AG04450 (cell line): ENCODE data around the gene TNS3. TPM values are rescaled to one million over a fixed set of nuclear protein-coding genes. Genes with fewer than 3 reads are reported as not detected.
A peak's percentile ranks its signal among the peaks of the same experiment; 100 is the strongest.

Source experiments
- CTCF ChIA-PET: fragments of 300-600, 350-600 bp; formaldehyde crosslinking; extraction: SDS; loops from one replicate; lab custom pipeline; 2022; ENCODE audit warnings: antibody characterized with exemption, inconsistent platforms; lab: Charles Lee
- POLR2A ChIA-PET: fragments of 350-600 bp; formaldehyde crosslinking; extraction: SDS; loops from one replicate; lab custom pipeline; 2021; ENCODE audit warnings: antibody characterized with exemption, inconsistent platforms; lab: Yijun Ruan, JAX
- DNase-seq: peaks from one replicate; pipeline ENCODE4 v3.0.0-alpha.2; 2011; ENCODE audit warnings: low read depth, low spot score
- H3K27ac ChIP-seq: one replicate; pipeline ENCODE4 v1.5.1; 2012; ENCODE audit warnings: low read depth, low read length, control low read depth
- H3K27me3 ChIP-seq: one replicate; pipeline ENCODE4 v1.6.0; 2012; ENCODE audit warnings: low read length; ENCODE audit not compliant: control insufficient read depth, insufficient read depth
- H3K4me3 ChIP-seq: 2 replicates; pipeline ENCODE4 v1.5.1; 2011; ENCODE audit warnings: mild to moderate bottlenecking, low read depth, low read length, control low read depth
- H3K9me3 ChIP-seq: 2 replicates; pipeline ENCODE4 v1.5.1; 2012; ENCODE audit warnings: low read length; ENCODE audit not compliant: control insufficient read depth, insufficient read depth
- polyA plus RNA-seq: library from polyadenylated mRNA; depleted of rRNA; stranded (reverse); fragments of >200 nt; gene quantifications from 2 replicates; pipeline ENCODE4 v1.2.3, GENCODE V29; 2011
- TF ChIP-seq, protein P1 (sequence below): IDR thresholded peaks from 2 replicates; pipeline ENCODE4 v1.5.1; 2011; ENCODE audit warnings: low read depth, low read length, control low read depth, inconsistent platforms

TNS3 gene
- polyA plus RNA-seq, 1 experiment, result 131 TPM

- DNase-seq, result no peak
- POLR2A ChIA-PET, result interaction anchor here (0.5 to 1.1 kb wide), 2 partner anchors 26 to 244 kb away, joined by 3 to 5 read pairs; no protein-coding TSS in a partner anchor
- H3K4me3 ChIP-seq, result no peak overlapping the region
- H3K27ac ChIP-seq, result peak overlapping the region; percentile 53
- H3K27me3 ChIP-seq, result no peaks in the 10 kb centered on the region
- TF ChIP-seq, protein P1, sequence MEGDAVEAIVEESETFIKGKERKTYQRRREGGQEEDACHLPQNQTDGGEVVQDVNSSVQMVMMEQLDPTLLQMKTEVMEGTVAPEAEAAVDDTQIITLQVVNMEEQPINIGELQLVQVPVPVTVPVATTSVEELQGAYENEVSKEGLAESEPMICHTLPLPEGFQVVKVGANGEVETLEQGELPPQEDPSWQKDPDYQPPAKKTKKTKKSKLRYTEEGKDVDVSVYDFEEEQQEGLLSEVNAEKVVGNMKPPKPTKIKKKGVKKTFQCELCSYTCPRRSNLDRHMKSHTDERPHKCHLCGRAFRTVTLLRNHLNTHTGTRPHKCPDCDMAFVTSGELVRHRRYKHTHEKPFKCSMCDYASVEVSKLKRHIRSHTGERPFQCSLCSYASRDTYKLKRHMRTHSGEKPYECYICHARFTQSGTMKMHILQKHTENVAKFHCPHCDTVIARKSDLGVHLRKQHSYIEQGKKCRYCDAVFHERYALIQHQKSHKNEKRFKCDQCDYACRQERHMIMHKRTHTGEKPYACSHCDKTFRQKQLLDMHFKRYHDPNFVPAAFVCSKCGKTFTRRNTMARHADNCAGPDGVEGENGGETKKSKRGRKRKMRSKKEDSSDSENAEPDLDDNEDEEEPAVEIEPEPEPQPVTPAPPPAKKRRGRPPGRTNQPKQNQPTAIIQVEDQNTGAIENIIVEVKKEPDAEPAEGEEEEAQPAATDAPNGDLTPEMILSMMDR, result no peak
- H3K9me3 ChIP-seq, result no peaks in the 10 kb centered on the region
- CTCF ChIA-PET, result interaction anchor here (0.7 kb wide), 1 partner anchor 118 kb away, joined by 3 read pairs; no protein-coding TSS in a partner anchor
These were observed 41.9 kb downstream of the TNS3 start for GRCh38 chr7:47540053-47540386.

- Histone ChIP-seq H3K4me3 (no peak overlapping the region), H3K27me3 (no peaks in the 10 kb centered on the region), H3K9me3 (no peaks in the 10 kb centered on the region), H3K27ac (peak overlapping the region; percentile 53)
- ChIA-PET POLR2A (interaction anchor here (0.5 to 1.1 kb wide), 2 partner anchors 26 to 245 kb away, joined by 3 to 5 read pairs; no protein-coding TSS in a partner anchor), CTCF (interaction anchor here (0.7 kb wide), 1 partner anchor 119 kb away, joined by 3 read pairs; no protein-coding TSS in a partner anchor)
- peak; percentile 41 for DNase-seq
- TF ChIP-seq, protein P1, result no peak
These were observed 42.4 kb downstream of the TNS3 start for GRCh38 chr7:47539398-47540052.

- Histone ChIP-seq H3K27ac (no peak overlapping the region), H3K27me3 (no peaks in the 10 kb centered on the region), H3K4me3 (no peak overlapping the region), H3K9me3 (no peaks in the 10 kb centered on the region)
- CTCF ChIA-PET, result no interaction called here
- TF ChIP-seq, protein P1, result no peak
- no peak for DNase-seq
- POLR2A ChIA-PET, result interaction anchor here (0.6 kb wide), 1 partner anchor 21 kb away, joined by 6 read pairs; no protein-coding TSS in a partner anchor
These were observed 43.0 kb downstream of the TNS3 start for GRCh38 chr7:47538846-47539311.

- no peak for DNase-seq
- Histone ChIP-seq H3K27me3 (no peaks in the 10 kb centered on the region), H3K4me3 (peak overlapping the region; percentile 58), H3K27ac (no peak overlapping the region), H3K9me3 (no peaks in the 10 kb centered on the region)
- TF ChIP-seq, protein P1, result no peak
- CTCF ChIA-PET, result interaction anchor here (1.3 kb wide), 1 partner anchor 25 kb away, joined by 3 read pairs; no protein-coding TSS in a partner anchor
- POLR2A ChIA-PET, result interaction anchor here (0.6 to 0.7 kb wide), 3 partner anchors 18 to 53 kb away, joined by 3 to 6 read pairs (median 4); no protein-coding TSS in a partner anchor
These were observed 43.9 kb downstream of the TNS3 start for GRCh38 chr7:47537716-47538675.
